NOMO-1 treated with DMSO at 0.1 percent for 48 hours (cell line): ENCODE results near the gene NSG1.
"Not testable (repeated sequence)": the region's sequence is repeated elsewhere in the genome, so short reads cannot be mapped to it uniquely, and the experiment has no call there.

ENCODE experiments used
- DNase-seq: peaks from one replicate; lab custom pipeline; 2025; ENCODE audit not compliant: unreplicated experiment; lab: John Stamatoyannopoulos, UW

NSG1 gene

GRCh38 chr4:4461850-4462249 lies 74.9 kb downstream of the NSG1 start:
- DNase-seq = no peak

DNA sequence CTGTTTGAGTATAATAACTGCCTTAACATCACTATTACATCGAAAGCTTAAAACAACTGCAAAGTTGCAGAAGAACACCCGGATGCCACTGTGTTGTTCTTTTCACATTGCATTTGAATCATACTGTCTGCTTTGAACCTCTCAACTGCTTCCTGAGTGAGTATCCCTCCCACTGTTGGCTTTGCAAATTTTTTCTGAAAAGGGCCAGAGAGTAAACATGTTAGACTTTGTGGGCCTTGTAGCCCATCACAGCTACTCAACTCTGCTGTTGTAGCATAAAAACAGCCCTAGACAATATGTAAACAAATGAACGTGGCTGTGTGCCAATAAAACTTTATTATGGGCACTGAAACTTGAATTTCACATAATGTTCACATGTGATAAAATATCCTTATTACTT lies 76.1 kb downstream of the NSG1 start:
- no peak for DNase-seq

- DNase-seq = not testable (repeated sequence)
Measured at GRCh38 chr4:4465238-4465637, 78.3 kb downstream of the NSG1 start.
